ENCODE results near the gene TTLL10.

The TTLL10 gene

DNA sequence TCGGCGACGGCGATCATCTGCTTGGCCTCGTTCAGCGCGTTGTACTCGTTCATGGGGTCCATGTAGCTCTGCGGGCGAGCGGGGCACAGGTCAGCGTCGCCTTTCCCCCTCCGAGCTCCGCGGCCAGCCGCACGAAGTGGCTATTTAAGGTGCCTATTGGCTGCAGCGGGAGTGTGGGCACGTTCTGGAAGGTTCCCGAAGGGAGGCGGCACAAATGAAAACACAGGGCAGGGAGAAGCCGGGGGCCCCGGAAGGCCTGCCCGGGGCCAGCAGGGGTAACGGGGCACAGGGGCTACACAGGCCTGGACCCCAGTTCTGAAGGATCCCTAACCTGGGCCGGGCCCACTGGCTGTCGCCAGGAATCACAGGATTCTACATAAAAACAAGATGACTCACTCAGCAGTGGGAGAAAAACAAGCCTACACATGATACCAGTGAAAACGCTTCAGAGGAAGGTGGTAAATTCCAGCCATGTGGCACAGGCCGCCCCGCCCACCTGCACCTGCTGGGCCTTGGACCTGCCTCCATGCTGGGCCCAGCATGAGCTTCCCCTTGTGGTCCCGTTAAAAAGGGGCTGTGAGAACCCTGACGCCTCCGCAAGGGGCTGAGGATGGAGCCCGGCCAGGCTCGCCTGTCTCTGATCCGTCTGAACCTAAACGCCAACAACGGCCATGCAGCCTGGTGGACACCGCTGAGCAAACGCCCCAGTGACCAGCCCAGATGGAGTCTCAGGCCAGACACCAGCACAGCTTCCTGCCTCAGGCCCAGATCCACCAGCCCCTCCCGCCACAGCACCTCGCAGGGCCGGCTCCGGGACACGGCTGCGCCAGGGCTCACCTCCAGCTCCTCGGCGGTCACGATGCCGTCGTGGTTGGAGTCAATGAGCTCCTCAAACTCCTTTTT lies 44.2 kb downstream of the TTLL10 start:
- DNase-seq (ENCODE audit: extremely low read depth in 1 of 2, low read depth in 1 of 2): no peak

DNA sequence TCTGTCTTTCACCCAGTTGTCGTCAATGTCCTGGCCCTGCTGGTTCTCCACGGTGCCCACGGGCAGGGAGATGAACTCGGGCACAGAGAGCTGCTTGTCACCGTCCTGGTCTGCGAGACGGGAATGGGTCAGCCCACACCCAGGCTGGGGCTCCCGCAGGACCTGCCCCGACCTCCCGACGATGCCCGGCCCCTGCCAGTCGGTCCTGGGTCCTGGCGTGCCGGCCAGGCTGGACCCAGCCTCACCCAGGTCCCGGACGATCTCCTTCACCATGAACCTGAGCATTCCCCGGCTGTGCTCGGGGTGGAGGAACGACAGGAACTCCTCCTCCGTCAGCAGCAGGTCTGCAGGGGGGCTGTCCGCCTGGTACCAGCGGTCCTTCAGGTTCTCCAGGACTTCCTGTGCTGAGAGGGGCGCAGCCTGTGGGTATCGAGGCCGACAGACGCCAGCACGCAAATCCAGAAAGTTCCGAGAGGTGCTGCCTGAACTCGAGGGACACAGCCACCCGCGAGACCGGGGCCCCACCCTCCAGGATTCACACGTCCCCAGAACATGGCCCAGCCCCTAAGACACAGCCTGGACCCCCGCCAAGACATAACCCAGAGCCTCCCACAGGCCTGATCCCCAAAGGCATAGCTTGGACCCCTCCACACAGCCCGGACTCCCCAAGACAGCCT lies 45.0 kb downstream of the TTLL10 start:
- no peak for DNase-seq (ENCODE audit: extremely low read depth in 1 of 2, low read depth in 1 of 2)

DNA sequence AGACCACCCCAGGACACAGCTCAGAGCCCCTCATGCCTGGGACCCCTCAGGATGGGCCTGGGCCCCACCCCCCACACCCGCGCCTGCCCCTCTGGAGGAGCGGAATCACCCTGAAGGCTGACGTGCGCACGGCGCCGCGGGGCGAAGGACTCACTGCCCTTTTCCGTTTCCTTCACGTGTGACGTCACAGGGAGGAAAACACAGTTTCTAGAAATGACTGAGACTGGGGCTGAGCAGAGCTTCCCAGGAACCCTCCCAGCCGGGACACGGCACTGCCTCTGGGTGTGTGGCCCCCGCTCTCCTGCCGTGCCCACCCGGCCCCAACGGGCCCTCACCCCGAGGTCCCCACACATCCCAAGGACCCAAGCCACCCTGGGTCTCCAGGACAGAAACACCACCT lies 45.7 kb downstream of the TTLL10 start:
- DNase-seq (ENCODE audit: extremely low read depth in 1 of 2, low read depth in 1 of 2): no peak

DNA sequence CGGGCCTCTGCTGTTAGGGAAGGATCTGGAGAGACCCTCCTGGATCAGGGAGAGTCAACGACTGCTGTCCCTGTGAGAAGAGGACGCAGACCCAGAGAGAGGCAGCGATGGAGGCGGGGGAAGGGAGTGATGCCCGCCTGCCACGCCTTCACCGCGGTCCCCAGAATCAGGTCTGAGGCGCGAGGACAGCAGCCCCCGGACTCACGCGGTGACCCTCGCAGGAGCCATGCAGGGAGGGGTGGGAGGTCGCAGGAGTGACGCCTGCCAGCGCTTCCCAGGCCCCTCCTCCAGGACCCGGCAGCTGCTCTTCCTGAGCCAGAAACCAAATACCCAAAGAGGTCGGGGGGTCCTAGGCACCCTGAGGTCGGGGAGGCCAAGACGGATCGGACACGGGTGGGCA lies 46.5 kb downstream of the TTLL10 start:
- DNase-seq (ENCODE audit: extremely low read depth in 1 of 2, low read depth in 1 of 2): no peak

DNA sequence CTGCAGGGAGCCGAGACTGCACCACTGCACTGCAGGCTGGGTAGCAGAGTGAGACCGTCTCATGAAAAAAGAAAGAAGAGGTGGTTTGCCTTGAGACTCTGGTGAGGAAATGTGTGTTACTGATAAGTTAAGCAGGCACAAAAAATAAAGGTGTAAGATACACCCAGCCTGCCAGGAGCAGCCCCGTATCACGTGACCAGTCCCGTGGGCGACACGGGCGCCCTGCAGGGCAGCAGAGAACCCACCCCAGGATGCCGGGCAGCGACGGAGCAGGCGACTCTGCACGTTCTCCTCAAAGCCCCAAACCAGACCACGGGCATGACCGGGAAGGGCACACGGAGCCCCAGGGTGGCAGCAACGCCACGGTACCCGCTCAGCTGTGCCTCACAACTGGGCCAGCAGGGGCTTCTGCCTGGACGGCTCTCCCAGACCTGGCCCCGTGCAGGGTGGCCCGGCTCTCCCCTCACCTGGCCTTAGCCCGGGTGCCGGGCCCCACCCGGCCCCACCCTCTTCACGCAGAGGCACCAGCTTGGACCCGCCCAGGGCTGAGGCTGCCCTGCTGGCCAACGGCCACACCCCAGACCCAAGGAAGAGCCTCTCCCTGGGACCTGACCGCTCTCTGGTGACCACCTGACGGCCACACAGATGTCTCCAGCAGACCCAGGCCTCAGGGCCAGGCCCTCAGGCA lies 48.4 kb downstream of the TTLL10 start:
- DNase-seq (ENCODE audit: extremely low read depth in 1 of 2, low read depth in 1 of 2): no peak

GRCh38 chr1:1222575-1223225 lies 49.0 kb downstream of the TTLL10 start:
- DNase-seq (ENCODE audit: extremely low read depth in 1 of 2, low read depth in 1 of 2): no peak

DNA sequence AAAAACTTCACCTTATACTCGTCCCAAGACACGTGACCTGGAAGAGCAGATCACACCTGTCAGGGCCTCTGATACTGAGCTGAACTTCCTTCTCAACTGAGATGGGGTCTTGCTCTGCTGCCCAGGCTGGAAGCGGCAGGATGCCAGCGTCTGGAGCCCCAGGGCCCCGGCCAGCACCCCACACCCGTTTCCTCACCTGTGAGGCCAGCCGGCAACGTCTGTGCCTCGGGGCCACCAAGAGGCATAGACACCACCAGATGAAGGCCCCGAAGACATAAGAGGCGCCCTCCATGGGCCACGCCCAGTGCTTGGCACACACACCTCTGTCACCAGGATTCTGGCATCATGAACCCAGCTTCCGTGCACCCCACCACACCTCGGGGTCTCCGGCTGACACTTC lies 49.6 kb downstream of the TTLL10 start:
- DNase-seq (ENCODE audit: extremely low read depth in 1 of 2, low read depth in 1 of 2): no peak

DNA sequence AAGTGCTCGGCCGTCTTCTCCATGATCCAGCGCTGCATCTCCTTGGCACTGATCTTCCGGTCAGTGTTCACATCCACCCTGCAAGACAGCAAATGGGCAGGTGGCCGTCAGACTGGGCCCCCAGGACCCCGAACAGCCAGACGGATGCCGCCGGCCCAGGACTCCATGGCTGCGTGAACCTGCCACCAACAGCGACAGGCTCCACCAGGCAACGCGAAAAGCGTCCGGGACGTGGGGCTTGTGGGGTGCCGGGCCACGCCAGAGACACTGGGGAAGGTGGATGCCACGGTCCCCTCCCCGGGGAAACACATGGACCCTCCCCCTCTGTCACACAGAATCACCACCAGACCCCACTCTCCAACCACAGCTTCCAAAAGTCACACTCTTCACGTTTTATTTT lies 50.2 kb downstream of the TTLL10 start:
- no peak for DNase-seq (ENCODE audit: extremely low read depth in 1 of 2, low read depth in 1 of 2)

DNA sequence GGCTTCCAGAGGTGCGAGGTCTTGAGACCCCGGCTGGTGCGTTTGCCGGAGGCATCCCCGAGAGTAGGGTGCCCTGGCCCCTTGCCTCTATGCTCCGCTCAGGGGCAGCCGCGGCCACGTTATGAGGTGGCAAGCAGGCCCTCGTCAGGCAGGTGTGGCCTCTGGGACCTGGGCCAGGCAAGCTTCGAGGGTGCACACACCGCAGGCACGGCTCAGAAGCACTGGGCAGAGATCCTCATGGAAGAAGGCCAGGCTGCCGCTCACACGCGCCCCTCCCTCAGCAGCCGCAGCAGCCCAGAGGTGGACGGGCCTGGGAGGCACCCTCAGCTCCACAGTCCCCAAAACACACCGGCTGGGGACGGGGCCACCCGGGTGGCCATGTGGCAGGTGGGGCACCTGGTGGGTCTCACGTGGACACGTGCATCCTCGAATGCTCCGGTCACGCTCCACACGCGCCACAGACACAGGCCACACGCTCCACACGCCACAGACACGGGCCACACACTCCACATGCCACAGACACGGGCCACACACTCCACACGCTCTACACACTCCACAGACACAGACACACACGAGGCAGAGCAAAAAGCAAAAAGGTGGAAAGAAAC lies 51.7 kb downstream of the TTLL10 start:
- DNase-seq (ENCODE audit: extremely low read depth in 1 of 2, low read depth in 1 of 2): no peak

GRCh38 chr1:1225913-1226312 lies 52.2 kb downstream of the TTLL10 start:
- DNase-seq (ENCODE audit: extremely low read depth in 1 of 2, low read depth in 1 of 2): no peak

- no peak for DNase-seq (ENCODE audit: extremely low read depth in 1 of 2, low read depth in 1 of 2)
Measured at GRCh38 chr1:1226566-1227362, 53.1 kb downstream of the TTLL10 start.

GRCh38 chr1:1227386-1227785 lies 53.7 kb downstream of the TTLL10 start:
- DNase-seq (ENCODE audit: extremely low read depth in 1 of 2, low read depth in 1 of 2): no peak

- no peak for DNase-seq (ENCODE audit: extremely low read depth in 1 of 2, low read depth in 1 of 2)
Measured at GRCh38 chr1:1228187-1228586, 54.5 kb downstream of the TTLL10 start.

DNA sequence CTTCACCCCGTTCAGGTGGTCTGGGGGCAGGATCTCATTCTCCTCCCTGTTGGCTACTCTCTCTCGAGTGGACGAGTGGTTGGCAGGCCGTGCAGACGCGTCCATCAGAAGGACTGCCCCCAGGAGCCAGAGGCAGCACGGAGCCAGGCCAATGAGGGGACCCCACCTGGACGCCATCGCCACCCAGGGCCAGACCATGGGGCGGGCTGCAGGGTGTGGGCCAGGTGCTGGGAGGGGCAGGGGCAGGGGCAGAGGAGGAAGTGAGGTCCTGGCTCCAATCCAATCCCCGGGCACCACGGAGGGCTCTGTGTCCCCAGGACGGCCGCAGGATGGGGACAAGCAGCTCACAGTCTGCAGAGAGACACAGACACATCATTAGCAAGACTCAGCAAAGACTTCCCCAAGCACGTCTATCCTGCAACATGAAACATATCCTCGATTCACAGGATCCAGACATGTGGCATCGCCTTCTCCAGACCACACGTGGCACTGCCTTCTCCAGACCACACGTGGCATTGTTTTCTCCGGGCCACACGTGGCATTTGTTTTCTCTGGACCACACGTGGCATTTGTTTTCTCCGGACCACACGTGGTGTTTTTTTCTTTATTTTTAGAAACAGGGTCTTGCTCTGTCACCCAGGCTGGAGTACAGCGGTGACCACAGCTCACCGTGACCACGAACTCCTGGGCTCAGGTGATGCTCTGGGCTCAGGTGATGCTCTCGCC lies 55.1 kb downstream of the TTLL10 start:
- no peak for DNase-seq (ENCODE audit: extremely low read depth in 1 of 2, low read depth in 1 of 2)

GRCh38 chr1:1229770-1230169 lies 56.1 kb downstream of the TTLL10 start:
- no peak for DNase-seq (ENCODE audit: extremely low read depth in 1 of 2, low read depth in 1 of 2)

DNA sequence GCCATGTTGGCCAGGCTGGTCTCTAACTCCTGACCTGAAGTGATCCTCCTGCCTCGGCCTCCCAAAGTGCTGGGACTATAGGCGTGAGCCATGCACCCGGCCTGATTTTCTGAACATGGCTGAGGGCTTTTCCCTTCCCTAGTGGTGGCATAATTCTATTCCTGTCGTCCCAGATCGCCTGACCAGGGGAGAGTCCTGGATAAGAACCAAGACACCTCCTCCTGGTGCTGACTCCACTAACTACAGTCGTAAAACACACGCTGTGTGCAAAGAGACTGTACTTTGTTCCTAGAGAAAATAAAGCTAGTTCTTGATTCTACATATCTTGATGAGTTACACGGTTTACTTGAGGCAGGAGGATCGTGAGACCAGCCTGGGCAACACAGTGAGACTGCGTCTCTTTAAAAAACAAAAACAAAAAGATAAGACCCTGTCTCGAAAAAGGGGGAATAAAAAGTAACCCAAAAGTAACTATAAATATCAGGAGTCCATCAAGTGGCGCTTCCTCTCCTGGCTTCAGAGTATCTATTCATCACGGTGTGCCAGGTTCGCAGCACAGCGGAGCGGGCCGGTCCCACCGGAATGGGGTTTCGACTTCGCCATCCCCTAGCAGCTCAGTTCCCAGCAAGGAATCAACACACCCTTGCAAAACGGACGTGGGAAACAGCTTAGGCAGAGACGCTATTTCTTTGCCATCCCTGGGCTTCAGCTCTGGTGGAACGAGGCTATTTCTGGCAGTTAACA lies 57.1 kb downstream of the TTLL10 start:
- no peak for DNase-seq (ENCODE audit: extremely low read depth in 1 of 2, low read depth in 1 of 2)

DNA sequence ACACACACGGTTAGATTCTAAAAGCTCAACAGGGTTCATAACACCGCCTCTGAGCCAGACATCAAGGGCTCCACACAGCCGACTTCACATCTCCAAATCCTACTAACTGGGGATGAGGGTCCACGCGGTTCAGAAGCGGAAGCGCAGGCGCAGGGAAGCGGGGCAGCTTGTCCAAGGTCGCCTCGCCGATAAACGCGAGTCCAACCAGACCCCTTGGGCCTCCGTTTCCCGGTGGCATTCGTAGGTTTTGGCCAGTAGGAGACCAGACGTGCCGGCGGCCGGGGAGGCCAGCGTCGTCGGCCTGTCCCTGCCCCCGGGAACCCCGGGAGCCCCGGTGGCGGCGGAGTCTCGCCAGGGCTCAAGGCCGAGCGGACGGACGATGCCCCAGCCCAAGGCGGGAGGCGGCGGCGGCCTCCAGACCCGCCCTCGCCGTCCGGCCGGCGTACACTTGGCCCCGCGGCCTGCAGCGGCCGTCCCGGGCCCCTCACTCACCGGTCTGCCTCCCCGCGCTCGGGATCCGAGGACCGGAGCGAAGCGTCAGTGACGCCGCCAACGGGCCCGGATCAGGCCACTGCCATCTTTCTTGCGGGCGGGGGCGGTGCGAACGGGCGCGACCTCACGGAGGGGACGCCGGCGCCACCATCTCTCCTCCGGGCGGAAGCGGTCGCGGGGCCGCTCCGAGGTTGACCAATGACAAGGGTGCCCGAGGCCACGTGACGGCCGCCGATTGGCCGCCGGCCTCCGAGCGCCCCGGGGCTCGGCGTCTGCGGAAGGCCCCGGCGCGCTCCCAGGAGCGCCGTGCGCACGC lies 57.9 kb downstream of the TTLL10 start, which contains the start of gene SDF4:
SDF4 (minus strand) TSS at position 602 of the 808 bp plus-strand sequence. CDS start 3,229 bp downstream, outside the sequence.
- DNase-seq (ENCODE audit: extremely low read depth in 1 of 2, low read depth in 1 of 2): peak; percentile 89 to 96
